K562 (cell line): ENCODE data around the gene EPOP. TPM values are rescaled to one million over a fixed set of nuclear protein-coding genes. Genes with fewer than 3 reads are reported as not detected.

Source experiments
- CBX8 ChIP-seq: fragments of 200-600 bp; sonication (generic); IDR thresholded peaks from 2 replicates; pipeline ENCODE4 v1.6.1; 2012; ENCODE audit warnings: borderline replicate concordance, mixed run types, low read depth, mild to moderate bottlenecking, moderate library complexity, mixed read lengths, low read length, control low read depth, inconsistent platforms; ENCODE audit not compliant: poor library complexity, severe bottlenecking; ENCODE audit errors: extremely low read depth
- MAFF ChIP-seq: IDR thresholded peaks from 2 replicates; pipeline ENCODE4 v1.6.1; 2012; ENCODE audit warnings: low read length, improper control_type of control experiment
- NFIX ChIP-seq: fragments of 250-450 bp; sonication (Bioruptor Pico); IDR thresholded peaks from 2 replicates; pipeline ENCODE4 v1.4.0; 2020; ENCODE audit warnings: low read depth, mild to moderate bottlenecking, moderate library complexity
- NR2C2 ChIP-seq, 2 experiments: fragments of 200-800 bp in 1 of 2; sonication (Bioruptor generic) in 1 of 2; sonication (generic) in 1 of 2; formaldehyde crosslinking in 1 of 2; IDR thresholded peaks; 2 replicates each; pipeline versions ENCODE4 v1.6.1 to v1.8.0; 2016 to 2022; ENCODE audit warnings: mild to moderate bottlenecking in 1 of 2, missing compliant biosample characterization in 1 of 2, missing genetic modification characterization in 1 of 2, missing genetic modification reagents in 1 of 2
- SMARCA5 ChIP-seq: fragments of 450-650 bp; IDR thresholded peaks from 2 replicates; pipeline ENCODE4 v1.6.1; 2016
- SMARCC2 ChIP-seq: fragments of 450-650 bp; IDR thresholded peaks from 2 replicates; pipeline ENCODE4 v1.6.1; 2017; ENCODE audit warnings: antibody characterized with exemption, moderate library complexity, mild to moderate bottlenecking, low read depth
- WHSC1 ChIP-seq: IDR thresholded peaks from one replicate; pipeline ENCODE4 v1.6.1; 2012; ENCODE audit warnings: low read length, control low read depth, inconsistent platforms
- ZKSCAN1 ChIP-seq: fragments of 150-350 bp; IDR thresholded peaks from 2 replicates; pipeline ENCODE4 v1.6.1; 2016; ENCODE audit warnings: low read depth, low read length
- polyA plus RNA-seq, 8 experiments: library from polyadenylated mRNA; depleted of rRNA in 4 of 8; stranded (reverse) in 5 of 8; unstranded in 3 of 8; fragments of >200 nt; fragmentation: Nextera tagmentation in 2 of 8; fragmentation: Illumina TruSeq in 1 of 8; extraction: Ambion mirVana in 2 of 8; extraction: Trizol in 1 of 8; gene quantifications; 2 replicates each; pipeline versions ENCODE4 v1.2.1 to v1.2.3, GENCODE V29; 2011 to 2014; ENCODE audit warnings: inconsistent platforms in 1 of 8, missing spikeins in 1 of 8
- total RNA-seq, 7 experiments: library from RNA; depleted of rRNA in 6 of 7; stranded (reverse); fragments of >200 nt in 6 of 7; fragmentation: Illumina TruSeq in 2 of 7; extraction: Trizol in 2 of 7; gene quantifications; 2 replicates each; pipeline versions ENCODE4 v1.2.1 to v1.2.3, GENCODE V29; 2011 to 2021; ENCODE audit warnings: low replicate concordance in 1 of 7
- TF ChIP-seq, protein P1 (sequence below), 2 experiments: fragments of 450-650 bp; IDR thresholded peaks; 2 replicates each; pipeline ENCODE4 v1.6.1; 2016; ENCODE audit warnings: mild to moderate bottlenecking in 2 of 2, borderline replicate concordance in 1 of 2, low read depth in 1 of 2, moderate library complexity in 1 of 2
- TF ChIP-seq, protein P2 (sequence below): fragments of 450-650 bp; IDR thresholded peaks from 2 replicates; pipeline ENCODE4 v1.6.1; 2017; ENCODE audit warnings: antibody characterized with exemption, mild to moderate bottlenecking
- TF ChIP-seq, protein P3 (sequence below): sonication (generic); formaldehyde crosslinking; IDR thresholded peaks from 2 replicates; pipeline ENCODE4 v1.8.0; 2022; ENCODE audit warnings: mild to moderate bottlenecking, missing genetic modification reagents

Gene EPOP
- total and polyA plus RNA-seq, 9 of the 15 experiments (the other 6 are each of a cell fraction or from before 2014, with no cell fraction given) = 0.41 to 10.6 (median 4.6) TPM

DNA sequence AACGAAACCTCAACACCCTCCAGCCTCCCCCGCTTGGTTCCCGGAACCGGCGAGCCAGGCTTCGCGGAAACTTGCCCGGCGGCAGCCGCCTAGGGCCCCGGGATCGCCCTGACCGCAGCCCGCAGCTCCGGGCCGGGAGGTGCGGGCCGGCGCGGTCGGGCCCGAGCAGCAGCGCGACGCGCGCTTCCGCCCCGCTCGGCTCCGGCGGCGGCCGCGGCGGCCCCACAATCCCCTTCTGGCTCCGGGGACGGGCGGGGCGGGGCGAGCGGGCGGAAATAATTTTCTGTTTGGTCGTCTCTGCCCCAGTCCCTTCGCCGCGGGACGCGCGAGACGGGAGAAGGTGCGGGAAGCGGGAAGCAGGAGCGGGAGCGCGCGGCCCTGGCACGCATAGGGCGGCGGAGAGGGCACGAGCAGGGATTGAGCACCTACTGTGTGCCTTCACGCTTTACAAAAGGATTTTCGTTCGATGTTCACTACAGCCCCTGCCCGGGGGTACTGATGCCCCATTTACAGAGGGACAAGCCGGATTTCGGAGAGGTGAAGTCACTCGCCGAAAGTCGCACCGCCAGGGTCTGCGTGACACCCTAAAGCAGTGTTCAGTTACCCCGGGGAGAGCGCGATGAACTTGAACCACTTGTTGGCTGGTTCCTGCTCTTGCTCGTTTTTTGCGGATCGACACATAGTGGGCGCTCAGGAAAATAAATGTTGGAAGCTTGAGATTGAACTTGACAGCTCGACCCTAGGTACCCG lies 27.6 kb upstream of the EPOP start (continued):
- TF ChIP-seq, protein P1, sequence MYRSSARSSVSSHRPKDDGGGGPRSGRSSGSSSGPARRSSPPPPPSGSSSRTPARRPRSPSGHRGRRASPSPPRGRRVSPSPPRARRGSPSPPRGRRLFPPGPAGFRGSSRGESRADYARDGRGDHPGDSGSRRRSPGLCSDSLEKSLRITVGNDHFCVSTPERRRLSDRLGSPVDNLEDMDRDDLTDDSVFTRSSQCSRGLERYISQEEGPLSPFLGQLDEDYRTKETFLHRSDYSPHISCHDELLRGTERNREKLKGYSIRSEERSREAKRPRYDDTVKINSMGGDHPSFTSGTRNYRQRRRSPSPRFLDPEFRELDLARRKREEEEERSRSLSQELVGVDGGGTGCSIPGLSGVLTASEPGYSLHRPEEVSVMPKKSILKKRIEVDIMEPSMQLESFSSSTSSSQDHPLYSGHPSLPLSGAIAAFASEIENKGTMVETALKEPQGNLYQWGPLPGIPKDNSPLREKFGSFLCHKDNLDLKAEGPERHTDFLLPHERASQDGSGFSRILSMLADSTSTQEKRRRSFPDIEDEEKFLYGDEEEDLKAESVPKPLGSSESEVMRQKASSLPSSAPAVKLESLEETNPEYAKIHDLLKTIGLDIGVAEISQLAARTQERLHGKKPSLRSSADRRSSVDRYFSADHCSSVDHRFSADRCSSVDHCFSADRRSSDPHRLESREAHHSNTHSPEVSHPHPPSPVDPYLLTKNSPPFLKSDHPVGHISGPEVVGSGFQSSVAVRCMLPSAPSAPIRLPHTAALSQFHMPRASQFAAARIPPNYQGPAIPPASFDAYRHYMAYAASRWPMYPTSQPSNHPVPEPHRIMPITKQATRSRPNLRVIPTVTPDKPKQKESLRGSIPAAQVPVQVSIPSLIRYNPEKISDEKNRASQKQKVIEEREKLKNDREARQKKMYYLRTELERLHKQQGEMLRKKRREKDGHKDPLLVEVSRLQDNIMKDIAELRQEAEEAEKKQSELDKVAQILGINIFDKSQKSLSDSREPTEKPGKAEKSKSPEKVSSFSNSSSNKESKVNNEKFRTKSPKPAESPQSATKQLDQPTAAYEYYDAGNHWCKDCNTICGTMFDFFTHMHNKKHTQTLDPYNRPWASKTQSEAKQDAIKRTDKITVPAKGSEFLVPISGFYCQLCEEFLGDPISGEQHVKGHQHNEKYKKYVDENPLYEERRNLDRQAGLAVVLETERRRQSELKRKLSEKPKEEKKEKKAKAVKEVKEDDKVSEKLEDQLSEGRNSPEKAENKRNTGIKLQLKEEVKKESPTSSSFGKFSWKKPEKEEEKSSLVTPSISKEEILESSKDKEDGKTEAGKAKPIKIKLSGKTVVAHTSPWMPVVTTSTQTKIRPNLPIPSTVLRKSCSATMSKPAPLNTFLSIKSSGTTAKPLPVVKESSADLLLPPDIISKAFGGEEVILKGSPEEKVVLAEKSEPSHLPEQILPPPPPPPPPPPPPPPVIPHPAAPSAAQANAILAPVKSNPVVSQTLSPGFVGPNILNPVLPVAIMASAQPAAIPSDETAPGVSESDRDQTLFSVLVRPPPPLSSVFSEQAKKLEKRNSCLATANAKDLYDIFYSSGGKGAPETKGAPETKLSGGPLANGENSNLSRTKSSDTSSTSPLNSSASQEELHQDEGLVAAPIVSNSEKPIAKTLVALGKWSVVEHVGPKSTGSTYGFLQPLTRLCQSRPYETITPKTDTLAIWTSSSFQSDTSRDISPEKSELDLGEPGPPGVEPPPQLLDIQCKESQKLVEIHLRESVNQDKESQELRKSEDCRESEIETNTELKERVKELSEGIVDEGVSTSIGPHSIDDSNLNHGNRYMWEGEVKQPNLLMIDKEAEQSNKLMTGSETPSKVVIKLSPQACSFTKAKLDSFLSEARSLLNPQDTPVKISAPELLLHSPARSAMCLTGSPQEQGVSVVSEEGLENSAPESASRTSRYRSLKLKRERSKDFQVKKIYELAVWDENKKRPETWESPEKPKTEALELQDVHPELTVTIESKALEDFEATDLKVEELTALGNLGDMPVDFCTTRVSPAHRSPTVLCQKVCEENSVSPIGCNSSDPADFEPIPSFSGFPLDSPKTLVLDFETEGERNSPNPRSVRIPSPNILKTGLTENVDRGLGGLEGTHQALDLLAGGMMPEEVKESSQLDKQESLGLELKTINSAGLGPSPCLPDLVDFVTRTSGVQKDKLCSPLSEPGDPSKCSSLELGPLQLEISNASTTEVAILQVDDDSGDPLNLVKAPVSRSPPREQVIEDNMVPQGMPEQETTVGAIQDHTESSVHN (IDR thresholded peaks at IDR 0.05; ENCODE audit: borderline replicate concordance in 1 of 2, low read depth in 1 of 2) = peak in 1 of 2 experiments; percentile 64; a peak in 1 of 4 replicates
- TF ChIP-seq, protein P2, sequence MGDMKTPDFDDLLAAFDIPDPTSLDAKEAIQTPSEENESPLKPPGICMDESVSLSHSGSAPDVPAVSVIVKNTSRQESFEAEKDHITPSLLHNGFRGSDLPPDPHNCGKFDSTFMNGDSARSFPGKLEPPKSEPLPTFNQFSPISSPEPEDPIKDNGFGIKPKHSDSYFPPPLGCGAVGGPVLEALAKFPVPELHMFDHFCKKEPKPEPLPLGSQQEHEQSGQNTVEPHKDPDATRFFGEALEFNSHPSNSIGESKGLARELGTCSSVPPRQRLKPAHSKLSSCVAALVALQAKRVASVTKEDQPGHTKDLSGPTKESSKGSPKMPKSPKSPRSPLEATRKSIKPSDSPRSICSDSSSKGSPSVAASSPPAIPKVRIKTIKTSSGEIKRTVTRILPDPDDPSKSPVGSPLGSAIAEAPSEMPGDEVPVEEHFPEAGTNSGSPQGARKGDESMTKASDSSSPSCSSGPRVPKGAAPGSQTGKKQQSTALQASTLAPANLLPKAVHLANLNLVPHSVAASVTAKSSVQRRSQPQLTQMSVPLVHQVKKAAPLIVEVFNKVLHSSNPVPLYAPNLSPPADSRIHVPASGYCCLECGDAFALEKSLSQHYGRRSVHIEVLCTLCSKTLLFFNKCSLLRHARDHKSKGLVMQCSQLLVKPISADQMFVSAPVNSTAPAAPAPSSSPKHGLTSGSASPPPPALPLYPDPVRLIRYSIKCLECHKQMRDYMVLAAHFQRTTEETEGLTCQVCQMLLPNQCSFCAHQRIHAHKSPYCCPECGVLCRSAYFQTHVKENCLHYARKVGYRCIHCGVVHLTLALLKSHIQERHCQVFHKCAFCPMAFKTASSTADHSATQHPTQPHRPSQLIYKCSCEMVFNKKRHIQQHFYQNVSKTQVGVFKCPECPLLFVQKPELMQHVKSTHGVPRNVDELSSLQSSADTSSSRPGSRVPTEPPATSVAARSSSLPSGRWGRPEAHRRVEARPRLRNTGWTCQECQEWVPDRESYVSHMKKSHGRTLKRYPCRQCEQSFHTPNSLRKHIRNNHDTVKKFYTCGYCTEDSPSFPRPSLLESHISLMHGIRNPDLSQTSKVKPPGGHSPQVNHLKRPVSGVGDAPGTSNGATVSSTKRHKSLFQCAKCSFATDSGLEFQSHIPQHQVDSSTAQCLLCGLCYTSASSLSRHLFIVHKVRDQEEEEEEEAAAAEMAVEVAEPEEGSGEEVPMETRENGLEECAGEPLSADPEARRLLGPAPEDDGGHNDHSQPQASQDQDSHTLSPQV = peak; percentile 68
- peak; percentile 99 for TF ChIP-seq ZKSCAN1
- TF ChIP-seq SMARCC2 = no peak
- TF ChIP-seq NR2C2 (CRISPR knock-in tag; IDR thresholded peaks at IDR 0.05) = 0 out of 2 replicates have a peak, but pooled peaks have one; percentile 41
- TF ChIP-seq NR2C2 (tag; IDR thresholded peaks at IDR 0.05) = peak; percentile 96
- no peak for TF ChIP-seq WHSC1
- no peak for TF ChIP-seq NFIX
- TF ChIP-seq, protein P3, sequence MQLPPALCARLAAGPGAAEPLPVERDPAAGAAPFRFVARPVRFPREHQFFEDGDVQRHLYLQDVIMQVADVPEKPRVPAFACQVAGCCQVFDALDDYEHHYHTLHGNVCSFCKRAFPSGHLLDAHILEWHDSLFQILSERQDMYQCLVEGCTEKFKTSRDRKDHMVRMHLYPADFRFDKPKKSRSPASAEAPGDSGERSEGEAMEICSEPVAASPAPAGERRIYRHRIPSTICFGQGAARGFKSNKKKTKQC = 0 out of 2 replicates have a peak, but pooled peaks have one; percentile 15
- 0 out of 2 replicates have a peak, but pooled peaks have one; percentile 7 for TF ChIP-seq SMARCA5
- no peak for TF ChIP-seq CBX8
- TF ChIP-seq MAFF = no peak
